Gastroesophageal sphincter (tissue), 4 donors: Measurements from ENCODE around the gene CAMK1G. TPM values are rescaled to one million over a fixed set of nuclear protein-coding genes. Genes with fewer than 3 reads are reported as not detected.

ENCODE experiments used
- ATAC-seq: fragments of 150-250 bp; one replicate; pipeline ENCODE4 v1.9.1; 2016; ENCODE audit warnings: mild to moderate bottlenecking, moderate library complexity
- H3K27ac ChIP-seq, 4 donors: fragments of 200-600 bp; sonication (generic) in 3 of 4; 1 replicate in 3 of 4; 2 replicates in 1 of 4; pipeline ENCODE4 v1.5.1; 2016 to 2019
- H3K27me3 ChIP-seq: fragments of 200-600 bp; sonication (generic); one replicate; pipeline ENCODE4 v1.5.1; 2019
- H3K36me3 ChIP-seq, 2 donors: fragments of 200-600 bp; sonication (generic); one replicate each; pipeline ENCODE4 v1.5.1; 2019; ENCODE audit warnings: control low read depth in 1 of 2
- H3K4me1 ChIP-seq, 3 donors: fragments of 200-600 bp; sonication (generic); 1 replicate in 2 of 3; 2 replicates in 1 of 3; pipeline ENCODE4 v1.5.1; 2016 to 2019; ENCODE audit warnings: control low read depth in 2 of 3
- H3K4me3 ChIP-seq, 2 donors: fragments of 200-600 bp; sonication (generic); one replicate each; pipeline ENCODE4 v1.5.1; 2019; ENCODE audit warnings: mild to moderate bottlenecking in 1 of 2, moderate library complexity in 1 of 2
- H3K9me3 ChIP-seq, 3 donors: fragments of 200-600 bp; sonication (generic); one replicate each; pipeline ENCODE4 v1.5.1; 2017 to 2019; ENCODE audit warnings: control low read depth in 2 of 3
- CTCF ChIP-seq, 4 experiments: fragments of 200-600 bp in 2 of 4; fragments of 450-650 bp in 2 of 4; sonication (generic) in 1 of 4; IDR thresholded peaks; one replicate each; pipeline ENCODE4 v1.5.1; 2017 to 2019; ENCODE audit warnings: antibody characterized with exemption in 4 of 4, mild to moderate bottlenecking in 2 of 4, moderate library complexity in 2 of 4
- EP300 ChIP-seq: sonication (generic); formaldehyde crosslinking; IDR thresholded peaks from one replicate; pipeline ENCODE4 v1.6.1; 2017; ENCODE audit warnings: antibody characterized with exemption, mild to moderate bottlenecking
- POLR2A ChIP-seq, 2 donors: fragments of 450-650 bp; IDR thresholded peaks; one replicate each; pipeline ENCODE4 v1.6.1; 2017; ENCODE audit warnings: antibody characterized with exemption in 2 of 2, mild to moderate bottlenecking in 2 of 2, moderate library complexity in 1 of 2
- POLR2AphosphoS5 ChIP-seq: sonication (generic); formaldehyde crosslinking; IDR thresholded peaks from one replicate; pipeline ENCODE4 v1.6.1; 2017; ENCODE audit warnings: antibody characterized with exemption
- WGBS, 2 donors: methylation state at CpG; one replicate each; pipeline ENCODE4 v1.1.5; 2018; ENCODE audit warnings: low coverage in 1 of 2; 5-methylcytosine and 5-hydroxymethylcytosine counted together
- total RNA-seq, 4 donors: library from RNA; depleted of rRNA; stranded (reverse); fragments of >200 nt; gene quantifications; one replicate each; pipeline ENCODE4 v1.1.0, GENCODE V29; 2016

The CAMK1G gene
- total RNA-seq, 4 donors from 2014 or later, result 0.19 to 6.8 (median 0.84) TPM

GRCh38 chr1:209547626-209548025, 35.9 kb upstream of the CAMK1G start:
- H3K27me3 ChIP-seq, result peaks cover 36% of the 10 kb centered on the region
- no peaks in the 10 kb centered on the region for H3K9me3 ChIP-seq
- no peak for ATAC-seq
- 65 to 72% methylated on average over 2 to 3 of the region's 3 CpGs for WGBS, 2 donors
- TF ChIP-seq CTCF (IDR thresholded peaks at IDR 0.05), result no peak
- TF ChIP-seq POLR2AphosphoS5, result no peak
- no peak for TF ChIP-seq EP300
- no peak for TF ChIP-seq POLR2A (IDR thresholded peaks at IDR 0.05)
- H3K27ac ChIP-seq, result no peak overlapping the region
- no peaks in the 10 kb centered on the region for H3K36me3 ChIP-seq
- H3K4me1 ChIP-seq, result no peaks in the 10 kb centered on the region
- H3K4me3 ChIP-seq, result no peak overlapping the region

GRCh38 chr1:209549443-209550205, 33.9 kb upstream of the CAMK1G start:
- Histone ChIP-seq H3K4me1 (no peaks in the 10 kb centered on the region), H3K27me3 (peaks cover 36% of the 10 kb centered on the region), H3K9me3 (no peaks in the 10 kb centered on the region), H3K27ac (no peak overlapping the region), H3K4me3 (no peak overlapping the region), H3K36me3 (no peaks in the 10 kb centered on the region)
- TF ChIP-seq POLR2A (IDR thresholded peaks at IDR 0.05), result no peak
- no peak for TF ChIP-seq POLR2AphosphoS5
- no peak for TF ChIP-seq CTCF (IDR thresholded peaks at IDR 0.05)
- no peak for TF ChIP-seq EP300
- no peak for ATAC-seq
- 35 to 48% methylated on average over 4 to 5 of the region's 6 CpGs for WGBS, 2 donors

GRCh38 chr1:209550519-209550918, 33.0 kb upstream of the CAMK1G start:
- 95 to 100% methylated on average over 1 to 2 of the region's 2 CpGs for WGBS, 2 donors
- Histone ChIP-seq H3K9me3 (no peaks in the 10 kb centered on the region), H3K27me3 (peaks cover 31% of the 10 kb centered on the region), H3K4me1 (no peaks in the 10 kb centered on the region), H3K27ac (no peak overlapping the region), H3K36me3 (no peaks in the 10 kb centered on the region), H3K4me3 (no peak overlapping the region)
- ATAC-seq, result no peak
- no peak for TF ChIP-seq POLR2A (IDR thresholded peaks at IDR 0.05)
- TF ChIP-seq POLR2AphosphoS5, result no peak
- no peak for TF ChIP-seq EP300
- TF ChIP-seq CTCF (IDR thresholded peaks at IDR 0.05), result no peak

GRCh38 chr1:209552406-209553264, 30.9 kb upstream of the CAMK1G start:
- WGBS, 2 donors, result 42% methylated on average over 4 of the region's 5 CpGs; no CpG with 5 or more reads in 1 of the 2 donors
- no peak overlapping the region for H3K4me3 ChIP-seq
- H3K36me3 ChIP-seq, result no peaks in the 10 kb centered on the region
- no peak overlapping the region for H3K27ac ChIP-seq
- H3K4me1 ChIP-seq, result no peaks in the 10 kb centered on the region
- ATAC-seq, result no peak
- peaks cover 26% of the 10 kb centered on the region for H3K27me3 ChIP-seq
- TF ChIP-seq POLR2AphosphoS5 (no peak), POLR2A (IDR thresholded peaks at IDR 0.05) (no peak), EP300 (no peak), CTCF (IDR thresholded peaks at IDR 0.05) (no peak)
- no peaks in the 10 kb centered on the region for H3K9me3 ChIP-seq
